ENCODE results near the gene ERBB4. TPM values are rescaled to one million over a fixed set of nuclear protein-coding genes. Genes with fewer than 3 reads are reported as not detected.

Gene ERBB4
- total RNA-seq, 1 donor from 2014 or later = 10.2 TPM

- Mint-ChIP-seq H3K27me3 (ENCODE audit: low read depth) (no peaks in the 10 kb centered on the region), H3K9me3 (peaks cover 2% of the 10 kb centered on the region), H3K27ac (ENCODE audit: unreplicated experiment) (no peak overlapping the region), H3K36me3 (ENCODE audit: low read depth) (no peaks in the 10 kb centered on the region), H3K4me3 (no peak overlapping the region), H3K4me1 (peaks cover 35% of the 10 kb centered on the region)
- no peak for DNase-seq (ENCODE audit: low read depth, low spot score)
- TF ChIP-seq CTCF (conservative IDR thresholded peaks at IDR 0.05) = no peak
Observed at GRCh38 chr2:211514049-211514448, 1024.6 kb downstream of the ERBB4 start.

GRCh38 chr2:211513446-211513845, 1025.2 kb downstream of the ERBB4 start:
- Mint-ChIP-seq H3K27ac (ENCODE audit: unreplicated experiment) (no peak overlapping the region), H3K36me3 (ENCODE audit: low read depth) (peaks cover 2% of the 10 kb centered on the region), H3K4me1 (peaks cover 35% of the 10 kb centered on the region), H3K27me3 (ENCODE audit: low read depth) (no peaks in the 10 kb centered on the region), H3K9me3 (peaks cover 2% of the 10 kb centered on the region), H3K4me3 (peak overlapping the region; percentile 21)
- no peak for DNase-seq (ENCODE audit: low read depth, low spot score)
- TF ChIP-seq CTCF (conservative IDR thresholded peaks at IDR 0.05) = no peak

- peaks cover 35% of the 10 kb centered on the region for H3K4me1 Mint-ChIP-seq
- H3K27me3 Mint-ChIP-seq (ENCODE audit: low read depth) = no peaks in the 10 kb centered on the region
- DNase-seq (ENCODE audit: low read depth, low spot score) = no peak
- no peak overlapping the region for H3K27ac Mint-ChIP-seq (ENCODE audit: unreplicated experiment)
- peaks cover 2% of the 10 kb centered on the region for H3K9me3 Mint-ChIP-seq
- no peak overlapping the region for H3K4me3 Mint-ChIP-seq
- TF ChIP-seq CTCF (conservative IDR thresholded peaks at IDR 0.05) = no peak
- H3K36me3 Mint-ChIP-seq (ENCODE audit: low read depth) = peaks cover 6% of the 10 kb centered on the region
Observed at GRCh38 chr2:211512806-211513205, 1025.8 kb downstream of the ERBB4 start.

GRCh38 chr2:211503856-211504255, 1034.7 kb downstream of the ERBB4 start:
- Mint-ChIP-seq H3K27ac (ENCODE audit: unreplicated experiment) (no peak overlapping the region), H3K4me3 (no peak overlapping the region), H3K27me3 (ENCODE audit: low read depth) (no peaks in the 10 kb centered on the region), H3K36me3 (ENCODE audit: low read depth) (peaks cover 27% of the 10 kb centered on the region), H3K9me3 (peaks cover 22% of the 10 kb centered on the region), H3K4me1 (peaks cover 4% of the 10 kb centered on the region)
- DNase-seq (ENCODE audit: low read depth, low spot score) = no peak
- peak; percentile 33 for TF ChIP-seq CTCF (conservative IDR thresholded peaks at IDR 0.05)

- TF ChIP-seq CTCF (conservative IDR thresholded peaks at IDR 0.05) = no peak
- Mint-ChIP-seq H3K27ac (ENCODE audit: unreplicated experiment) (no peak overlapping the region), H3K36me3 (ENCODE audit: low read depth) (peaks cover 23% of the 10 kb centered on the region), H3K4me3 (no peak overlapping the region), H3K9me3 (peaks cover 22% of the 10 kb centered on the region), H3K4me1 (peaks cover 10% of the 10 kb centered on the region), H3K27me3 (ENCODE audit: low read depth) (no peaks in the 10 kb centered on the region)
- DNase-seq (ENCODE audit: low read depth, low spot score) = no peak
Observed at GRCh38 chr2:211503198-211503597, 1035.4 kb downstream of the ERBB4 start.
